ENCODE results near the gene OR2A42.
"Not testable (repeated sequence)": the region's sequence is repeated elsewhere in the genome, so short reads cannot be mapped to it uniquely, and the experiment has no call there.

OR2A42 gene

DNA sequence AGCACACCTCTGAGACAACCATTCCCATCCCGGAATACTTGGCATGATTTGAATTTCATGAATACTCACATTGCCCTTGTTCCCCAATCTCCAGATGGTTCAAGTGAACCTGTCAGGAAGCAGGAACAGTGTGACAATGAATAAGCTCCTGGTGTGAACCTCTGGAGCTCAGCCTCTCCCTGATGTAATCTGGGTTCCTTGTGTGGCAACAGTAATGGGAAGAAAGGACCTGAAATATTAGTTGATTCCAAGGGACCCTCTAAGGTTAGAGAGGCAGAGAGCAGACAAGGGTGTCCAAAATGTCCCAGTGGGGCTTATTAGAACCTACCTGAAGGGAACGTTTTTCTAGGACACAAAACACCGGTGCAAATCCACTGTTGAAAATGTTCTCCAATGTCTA is 16.7 kb upstream of the OR2A42 start:
- no peaks in the 10 kb centered on the region for H3K27me3 ChIP-seq (replicated peaks)
- no peak overlapping the region for H3K27ac ChIP-seq
- no peak overlapping the region for H3K4me3 ChIP-seq (ENCODE audit: low read depth, low read length)
- DNase-seq, result no peak
- H3K36me3 ChIP-seq (replicated peaks), result no peaks in the 10 kb centered on the region
- in situ Hi-C loops (cut with HindIII; ENCODE audit: low pct_ligation_motif_present, low sequenced_read_pairs), result no loop called here
- TF ChIP-seq CTCF (IDR thresholded peaks at IDR 0.05; ENCODE audit: low read depth, low read length, missing control alignments), result no peak

- Histone ChIP-seq H3K27me3 (replicated peaks) (no peaks in the 10 kb centered on the region), H3K36me3 (replicated peaks) (no peaks in the 10 kb centered on the region), H3K4me3 (ENCODE audit: low read depth, low read length) (no peak overlapping the region), H3K27ac (no peak overlapping the region)
- no peak for TF ChIP-seq CTCF (IDR thresholded peaks at IDR 0.05; ENCODE audit: low read depth, low read length, missing control alignments)
- in situ Hi-C loops (cut with HindIII; ENCODE audit: low pct_ligation_motif_present, low sequenced_read_pairs), result no loop called here
- DNase-seq, result no peak
Measured at GRCh38 chr7:144255471-144255897, 16.1 kb upstream of the OR2A42 start.

DNA sequence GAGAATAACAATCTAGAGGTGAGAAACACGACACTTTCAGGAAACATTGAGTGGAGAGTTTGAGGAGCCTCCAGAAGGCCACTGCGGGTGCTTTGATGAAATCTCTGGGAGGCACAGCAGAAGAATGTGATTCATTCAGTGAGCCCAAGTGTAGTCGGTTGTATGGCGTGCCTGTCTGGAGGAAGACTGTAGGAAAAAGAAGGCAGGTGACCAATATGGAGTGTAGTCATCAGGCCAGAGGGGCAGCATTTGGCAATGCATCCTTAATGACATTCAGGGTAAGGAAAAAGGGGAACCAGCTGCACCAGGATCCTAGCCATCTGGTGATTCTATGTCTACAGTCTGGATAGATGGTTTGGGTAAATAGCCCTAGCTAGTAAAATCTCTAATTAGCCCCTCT is 12.9 kb upstream of the OR2A42 start:
- in situ Hi-C loops (cut with HindIII; ENCODE audit: low pct_ligation_motif_present, low sequenced_read_pairs); H3K4me3 ChIP-seq (ENCODE audit: low read depth, low read length); H3K27me3 ChIP-seq (replicated peaks); DNase-seq; H3K27ac ChIP-seq; H3K36me3 ChIP-seq (replicated peaks): not testable (repeated sequence)

DNA sequence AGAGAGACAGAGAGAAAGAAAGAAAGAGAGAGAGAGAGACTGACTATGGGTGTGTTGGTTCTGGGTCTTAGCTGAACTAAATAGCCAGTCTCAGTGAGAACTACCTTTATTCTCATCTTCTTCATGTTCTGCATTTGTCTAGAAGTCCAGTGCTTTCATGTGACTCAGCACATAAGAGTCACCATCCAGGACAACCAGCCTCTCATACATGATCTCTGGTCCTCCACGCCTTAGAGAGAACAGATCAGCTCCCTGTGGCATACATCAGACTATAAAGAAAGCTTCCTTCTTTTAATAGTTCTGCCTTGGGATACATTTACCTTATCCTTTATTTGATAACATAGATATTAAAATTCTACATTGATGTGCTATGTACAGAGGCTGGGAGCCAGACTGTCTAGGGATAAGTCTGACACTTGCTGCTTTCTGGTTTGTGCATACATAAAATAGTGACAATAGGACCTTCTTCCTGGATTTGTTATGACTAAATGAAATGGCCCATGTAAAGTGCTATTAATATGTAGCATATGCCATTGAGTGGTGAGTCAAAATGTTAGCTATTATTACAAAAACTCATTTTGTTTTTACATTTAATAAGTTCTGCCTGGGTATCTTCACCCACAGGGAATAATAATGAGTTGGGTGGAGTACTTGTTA is 8.4 kb upstream of the OR2A42 start:
- H3K27ac ChIP-seq; H3K36me3 ChIP-seq (replicated peaks); H3K4me3 ChIP-seq (ENCODE audit: low read depth, low read length); H3K27me3 ChIP-seq (replicated peaks); in situ Hi-C loops (cut with HindIII; ENCODE audit: low pct_ligation_motif_present, low sequenced_read_pairs); DNase-seq: not testable (repeated sequence)

- H3K36me3 ChIP-seq (replicated peaks); in situ Hi-C loops (cut with HindIII; ENCODE audit: low pct_ligation_motif_present, low sequenced_read_pairs); DNase-seq; H3K27me3 ChIP-seq (replicated peaks); H3K4me3 ChIP-seq (ENCODE audit: low read depth, low read length); H3K27ac ChIP-seq: not testable (repeated sequence)
Measured at GRCh38 chr7:144246967-144247366, 7.6 kb upstream of the OR2A42 start.

DNA sequence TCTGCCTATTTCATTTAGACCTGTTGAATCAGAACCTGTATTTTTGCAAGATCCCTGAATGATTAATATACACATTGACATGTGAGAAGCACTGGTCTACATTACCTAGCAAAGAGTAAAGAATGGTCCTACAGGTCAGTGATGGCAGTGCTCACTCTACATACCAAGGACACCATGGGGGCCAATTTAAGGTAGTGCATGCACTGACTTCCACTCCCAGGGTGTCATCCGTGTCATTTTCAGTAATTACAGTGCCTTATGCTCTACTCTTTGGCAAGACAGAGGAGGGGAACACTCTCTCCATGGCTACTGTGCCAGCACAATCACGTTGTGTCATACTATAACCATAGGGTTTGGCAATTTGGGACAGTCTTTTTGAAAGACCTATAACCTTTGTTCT is 6.0 kb upstream of the OR2A42 start:
- H3K36me3 ChIP-seq (replicated peaks); H3K27me3 ChIP-seq (replicated peaks); in situ Hi-C loops (cut with HindIII; ENCODE audit: low pct_ligation_motif_present, low sequenced_read_pairs); H3K27ac ChIP-seq; DNase-seq; H3K4me3 ChIP-seq (ENCODE audit: low read depth, low read length): not testable (repeated sequence)

- H3K4me3 ChIP-seq (ENCODE audit: low read depth, low read length); in situ Hi-C loops (cut with HindIII; ENCODE audit: low pct_ligation_motif_present, low sequenced_read_pairs); H3K27ac ChIP-seq; H3K27me3 ChIP-seq (replicated peaks); DNase-seq; H3K36me3 ChIP-seq (replicated peaks): not testable (repeated sequence)
Measured at GRCh38 chr7:144238530-144239082, 799 bp downstream of the OR2A42 start.

- H3K27me3 ChIP-seq (replicated peaks); H3K36me3 ChIP-seq (replicated peaks); H3K4me3 ChIP-seq (ENCODE audit: low read depth, low read length); in situ Hi-C loops (cut with HindIII; ENCODE audit: low pct_ligation_motif_present, low sequenced_read_pairs); DNase-seq; H3K27ac ChIP-seq: not testable (repeated sequence)
Measured at GRCh38 chr7:144233039-144233438, 6.4 kb downstream of the OR2A42 start.

DNA sequence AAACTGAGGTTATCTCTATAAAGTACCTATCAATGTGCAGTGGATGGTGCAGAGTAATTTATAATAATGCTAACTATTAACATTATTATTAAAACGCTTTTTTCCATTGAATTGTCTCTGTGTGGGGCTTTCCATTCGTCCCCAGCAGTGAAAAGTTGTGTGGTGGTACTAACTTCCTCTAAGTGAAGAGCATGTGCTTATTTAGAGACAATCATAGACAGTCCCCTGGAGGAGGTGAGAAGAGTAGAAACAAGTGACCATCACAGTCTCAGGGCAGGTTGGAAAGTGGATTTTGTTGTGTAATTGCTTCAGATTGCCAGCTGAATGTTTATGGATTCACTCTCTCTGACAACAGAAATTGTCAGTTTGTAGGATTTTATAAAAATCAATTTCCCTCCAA is 8.4 kb downstream of the OR2A42 start:
- H3K36me3 ChIP-seq (replicated peaks); H3K27ac ChIP-seq; H3K4me3 ChIP-seq (ENCODE audit: low read depth, low read length); in situ Hi-C loops (cut with HindIII; ENCODE audit: low pct_ligation_motif_present, low sequenced_read_pairs); H3K27me3 ChIP-seq (replicated peaks); DNase-seq: not testable (repeated sequence)

DNA sequence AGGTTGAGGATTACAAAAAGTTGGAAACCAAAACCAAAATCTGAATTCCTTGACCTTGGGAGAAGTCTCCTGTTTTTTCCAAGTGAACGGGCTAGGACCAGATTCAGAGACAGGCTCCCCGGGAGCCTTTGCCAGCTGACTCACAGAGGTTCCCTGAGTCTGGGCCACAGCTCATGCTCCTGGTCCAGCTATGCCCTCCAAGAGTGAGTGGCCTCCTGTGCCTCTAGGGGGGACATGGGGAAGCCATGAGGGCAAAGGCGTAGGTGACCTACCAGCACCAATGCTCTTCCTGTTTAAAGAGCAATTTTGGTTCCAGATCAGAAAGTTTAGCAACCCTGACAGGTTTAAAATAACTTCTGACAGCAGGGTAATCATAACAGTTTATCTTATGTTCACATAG is 10.6 kb downstream of the OR2A42 start:
- not testable (repeated sequence) for H3K4me3 ChIP-seq (ENCODE audit: low read depth, low read length); DNase-seq; H3K36me3 ChIP-seq (replicated peaks)

GRCh38 chr7:144226866-144227265 is 12.5 kb downstream of the OR2A42 start:
- H3K36me3 ChIP-seq (replicated peaks); H3K27me3 ChIP-seq (replicated peaks); in situ Hi-C loops (cut with HindIII; ENCODE audit: low pct_ligation_motif_present, low sequenced_read_pairs); DNase-seq; H3K27ac ChIP-seq; H3K4me3 ChIP-seq (ENCODE audit: low read depth, low read length): not testable (repeated sequence)

More for the DNA sequence above, 10.6 kb downstream of the OR2A42 start:
- H3K27me3 ChIP-seq (replicated peaks); H3K27ac ChIP-seq; in situ Hi-C loops (cut with HindIII; ENCODE audit: low pct_ligation_motif_present, low sequenced_read_pairs): not testable (repeated sequence)

DNA sequence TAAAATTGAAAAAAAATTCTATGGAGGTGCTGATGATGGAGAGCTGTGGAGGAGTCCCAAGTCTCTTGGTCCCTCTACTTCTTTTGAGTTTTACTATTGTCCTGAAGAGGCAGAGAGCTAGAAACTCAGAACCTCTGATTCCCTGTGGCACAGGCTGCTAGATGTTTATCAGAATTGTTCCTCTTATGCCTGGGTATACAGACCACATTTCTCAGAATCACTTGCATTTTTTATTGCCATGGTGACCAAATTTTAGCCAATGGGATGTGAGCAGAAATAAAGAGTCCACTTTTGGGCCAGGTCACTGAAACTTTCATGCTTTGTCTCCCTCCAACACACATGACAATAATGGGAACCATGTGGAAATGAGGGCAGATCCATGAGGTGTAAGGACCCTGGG is 15.7 kb downstream of the OR2A42 start:
- H3K27me3 ChIP-seq (replicated peaks); H3K4me3 ChIP-seq (ENCODE audit: low read depth, low read length); in situ Hi-C loops (cut with HindIII; ENCODE audit: low pct_ligation_motif_present, low sequenced_read_pairs); H3K27ac ChIP-seq; DNase-seq; H3K36me3 ChIP-seq (replicated peaks): not testable (repeated sequence)

DNA sequence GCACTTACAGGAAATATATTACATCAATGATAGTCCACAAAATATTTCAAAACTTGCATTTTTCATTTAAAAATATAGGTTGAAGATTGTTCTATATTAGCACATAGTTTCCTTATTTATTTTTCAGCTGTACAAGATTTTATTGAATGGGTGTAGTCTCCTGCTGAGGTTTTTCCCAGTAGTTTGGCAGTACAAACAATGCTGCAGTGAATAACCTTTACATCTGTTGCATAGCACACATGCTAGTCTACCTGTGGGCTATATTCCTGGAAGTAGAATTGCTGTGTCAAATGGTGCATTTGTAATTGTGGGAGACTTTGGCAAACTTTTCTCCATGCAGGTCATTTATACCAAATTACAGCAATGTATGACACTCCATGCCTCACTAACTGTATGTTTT is 18.9 kb downstream of the OR2A42 start:
- DNase-seq; in situ Hi-C loops (cut with HindIII; ENCODE audit: low pct_ligation_motif_present, low sequenced_read_pairs); H3K36me3 ChIP-seq (replicated peaks): not testable (repeated sequence)

More for the DNA sequence above, 18.9 kb downstream of the OR2A42 start:
- H3K4me3 ChIP-seq (ENCODE audit: low read depth, low read length); H3K27ac ChIP-seq; H3K27me3 ChIP-seq (replicated peaks): not testable (repeated sequence)

All from brain microvascular endothelial cell (primary cell).